AG09309 (cell line): ENCODE data around the gene TGFB2.

Experiments
- DNase-seq: peaks from one replicate; pipeline ENCODE4 v3.0.0-alpha.2; 2010; ENCODE audit warnings: low read depth
- H3K4me3 ChIP-seq: 2 replicates; pipeline ENCODE4 v1.5.1; 2011; ENCODE audit warnings: mild to moderate bottlenecking, low read depth, low read length, moderate library complexity; ENCODE audit not compliant: control insufficient read depth
- TF ChIP-seq, protein P1 (sequence below): IDR thresholded peaks from 2 replicates; pipeline ENCODE4 v1.5.1; 2011; ENCODE audit warnings: mild to moderate bottlenecking, low read depth, low read length, inconsistent platforms; ENCODE audit not compliant: insufficient read depth, control insufficient read depth; ENCODE audit errors: missing control alignments

Gene TGFB2

DNA sequence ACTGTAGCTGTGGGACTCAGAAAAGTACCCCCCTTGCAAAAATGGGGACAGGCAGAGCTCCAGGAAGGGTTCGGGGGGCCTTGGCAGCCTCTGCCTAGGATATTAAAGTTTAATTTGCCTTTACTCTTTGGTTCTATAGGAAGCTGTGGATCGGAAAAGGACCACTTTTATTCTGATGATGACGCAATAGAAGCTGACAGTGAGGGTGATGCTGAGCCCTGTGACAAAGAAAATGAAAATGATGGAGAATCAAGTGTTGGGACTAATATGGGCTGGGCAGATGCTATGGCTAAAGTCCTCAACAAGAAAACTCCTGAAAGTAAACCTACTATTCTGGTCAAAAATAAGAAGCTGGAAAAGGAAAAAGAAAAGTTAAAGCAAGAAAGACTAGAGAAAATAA, 43.0 kb upstream of the TGFB2 start:
- TF ChIP-seq, protein P1, sequence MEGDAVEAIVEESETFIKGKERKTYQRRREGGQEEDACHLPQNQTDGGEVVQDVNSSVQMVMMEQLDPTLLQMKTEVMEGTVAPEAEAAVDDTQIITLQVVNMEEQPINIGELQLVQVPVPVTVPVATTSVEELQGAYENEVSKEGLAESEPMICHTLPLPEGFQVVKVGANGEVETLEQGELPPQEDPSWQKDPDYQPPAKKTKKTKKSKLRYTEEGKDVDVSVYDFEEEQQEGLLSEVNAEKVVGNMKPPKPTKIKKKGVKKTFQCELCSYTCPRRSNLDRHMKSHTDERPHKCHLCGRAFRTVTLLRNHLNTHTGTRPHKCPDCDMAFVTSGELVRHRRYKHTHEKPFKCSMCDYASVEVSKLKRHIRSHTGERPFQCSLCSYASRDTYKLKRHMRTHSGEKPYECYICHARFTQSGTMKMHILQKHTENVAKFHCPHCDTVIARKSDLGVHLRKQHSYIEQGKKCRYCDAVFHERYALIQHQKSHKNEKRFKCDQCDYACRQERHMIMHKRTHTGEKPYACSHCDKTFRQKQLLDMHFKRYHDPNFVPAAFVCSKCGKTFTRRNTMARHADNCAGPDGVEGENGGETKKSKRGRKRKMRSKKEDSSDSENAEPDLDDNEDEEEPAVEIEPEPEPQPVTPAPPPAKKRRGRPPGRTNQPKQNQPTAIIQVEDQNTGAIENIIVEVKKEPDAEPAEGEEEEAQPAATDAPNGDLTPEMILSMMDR = no peak
- no peak overlapping the region for H3K4me3 ChIP-seq

DNA sequence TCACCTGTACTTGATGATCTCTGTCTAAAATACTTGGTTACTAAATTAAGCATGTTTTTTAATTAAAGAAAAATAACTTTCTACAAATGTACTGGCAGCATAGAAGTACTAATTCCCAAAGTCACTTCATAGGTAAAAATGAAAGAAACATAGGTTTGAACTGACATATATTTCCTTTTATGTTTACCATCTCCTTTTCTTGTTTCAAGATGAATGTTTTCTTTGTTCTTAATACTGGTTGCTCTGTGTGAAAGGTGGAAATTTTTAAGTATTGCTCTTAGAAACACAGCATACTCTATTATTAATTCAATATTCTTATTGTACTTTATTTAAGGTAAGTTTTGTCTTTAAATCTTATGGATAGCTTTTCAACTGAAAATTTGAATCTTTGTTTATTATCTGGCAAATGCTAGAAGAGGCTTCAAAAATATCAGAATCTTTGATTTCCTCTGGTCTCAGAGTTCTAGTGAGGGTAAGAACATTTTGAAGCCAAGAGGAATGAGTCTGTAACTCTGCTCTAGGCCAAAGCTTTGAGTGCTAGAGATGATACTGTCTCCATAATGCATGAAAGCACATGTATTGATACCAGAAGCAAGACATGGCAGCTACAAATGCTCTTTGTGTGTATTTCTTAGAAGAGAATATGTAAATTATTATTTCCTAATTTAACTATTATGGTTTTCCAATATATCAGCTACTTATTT, 41.8 kb upstream of the TGFB2 start:
- DNase-seq = no peak
- TF ChIP-seq, protein P1 = no peak
- no peak overlapping the region for H3K4me3 ChIP-seq

More for the DNA sequence above, 43.0 kb upstream of the TGFB2 start:
- no peak for DNase-seq

DNA sequence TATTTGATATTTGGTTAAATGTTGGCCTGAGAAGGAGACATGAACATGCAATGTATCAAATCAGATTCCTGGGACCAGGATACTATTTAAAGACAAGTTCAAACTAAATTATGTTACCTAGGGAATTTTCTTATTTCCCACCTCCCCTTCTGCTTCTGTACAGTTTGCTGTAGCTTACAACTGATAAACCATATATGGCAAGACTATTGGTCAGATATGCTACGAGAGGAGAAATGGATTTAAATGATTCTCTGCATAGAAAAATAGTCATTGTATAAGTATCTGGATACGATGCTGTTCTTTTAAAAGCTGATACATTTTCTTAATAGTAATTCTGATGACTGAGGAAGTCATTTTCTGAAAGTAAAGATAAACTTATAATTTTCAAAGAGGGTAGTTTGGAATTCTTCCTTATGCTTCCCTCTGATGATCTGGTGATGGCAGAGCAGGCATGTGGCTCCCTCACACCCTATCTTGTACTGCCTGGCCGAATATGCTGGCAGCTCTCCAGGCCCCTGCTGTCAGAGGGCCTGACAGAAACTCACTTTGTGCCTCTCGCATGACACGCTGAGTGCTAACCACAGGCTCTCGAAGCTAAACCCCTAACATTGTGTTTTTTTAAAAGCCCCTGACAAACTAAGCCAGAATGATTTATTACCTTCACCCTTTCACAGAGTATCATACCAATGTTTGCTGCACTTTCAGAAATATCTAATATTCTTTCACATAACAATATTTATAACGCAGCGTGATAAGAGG, 40.7 kb upstream of the TGFB2 start:
- H3K4me3 ChIP-seq = no peak overlapping the region
- TF ChIP-seq, protein P1 = no peak
- no peak for DNase-seq

DNA sequence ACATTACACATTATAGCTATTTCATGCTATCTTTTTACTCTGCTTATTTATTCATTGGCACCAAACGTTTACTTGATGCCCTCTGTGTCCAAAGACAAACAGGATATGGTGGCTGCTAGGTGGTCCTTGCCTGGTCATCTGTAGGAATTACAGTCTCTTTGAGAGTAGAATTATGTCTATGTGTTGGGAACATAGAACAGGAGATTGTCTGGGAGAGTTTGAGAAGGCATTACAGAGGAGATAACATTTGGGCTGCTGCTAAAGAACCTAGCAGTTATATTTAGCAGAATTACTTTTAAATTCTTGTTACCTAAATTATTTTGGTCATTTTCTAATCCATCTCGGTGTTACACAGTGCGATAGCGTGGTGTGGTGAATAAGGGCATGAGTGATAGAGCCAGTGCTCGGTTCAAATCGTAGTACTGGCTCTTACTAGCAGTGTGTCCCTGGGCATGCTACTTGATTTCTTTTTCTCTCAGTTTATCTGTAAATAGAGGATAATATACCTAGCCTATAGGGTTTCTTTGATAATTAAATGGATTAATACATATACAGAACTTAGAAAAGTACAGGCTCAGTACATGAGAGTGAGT, 39.6 kb upstream of the TGFB2 start:
- TF ChIP-seq, protein P1 = no peak
- no peak overlapping the region for H3K4me3 ChIP-seq
- no peak for DNase-seq

DNA sequence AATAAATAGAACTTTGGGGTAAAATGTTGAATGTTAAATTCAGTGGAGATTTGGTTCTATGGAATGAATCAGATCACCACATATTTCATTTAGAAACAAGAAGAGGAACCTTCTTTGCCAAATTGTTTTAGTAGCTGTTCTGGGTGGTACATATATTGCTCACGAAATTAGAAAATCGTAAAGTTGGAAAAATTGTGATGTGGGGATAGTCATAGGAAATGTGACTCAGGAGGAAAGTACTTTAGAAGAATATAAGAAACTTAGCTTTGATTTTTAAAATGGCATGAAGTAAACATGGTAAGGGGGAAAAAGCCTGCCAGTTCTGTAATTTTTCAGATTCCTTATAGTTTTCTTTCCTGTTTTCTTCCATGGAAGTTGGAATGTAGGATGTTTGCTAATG, 32.6 kb upstream of the TGFB2 start:
- TF ChIP-seq, protein P1 = no peak
- DNase-seq = no peak
- H3K4me3 ChIP-seq = no peak overlapping the region

DNA sequence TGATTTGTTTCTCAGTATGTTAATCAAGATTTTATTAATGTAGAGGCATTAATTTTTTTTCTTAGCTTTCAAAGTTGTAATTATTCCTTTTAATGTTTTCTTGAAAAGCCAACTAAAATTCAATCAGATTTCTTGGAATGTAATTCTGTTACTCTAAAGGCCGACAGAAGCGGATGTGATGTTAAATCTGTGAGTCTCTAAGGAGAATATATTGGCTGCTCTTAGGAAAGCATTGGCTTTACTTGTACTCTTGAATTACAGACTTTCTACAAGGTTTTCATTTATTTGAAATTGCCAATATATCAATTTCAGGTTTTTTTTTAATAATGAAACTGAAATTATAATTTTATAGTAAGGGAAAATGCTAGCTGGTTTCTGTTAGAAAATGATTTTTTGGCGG, 30.8 kb upstream of the TGFB2 start:
- no peak overlapping the region for H3K4me3 ChIP-seq
- TF ChIP-seq, protein P1 = no peak
- DNase-seq = no peak
